HG03521 (cell line): Measurements from ENCODE around the gene NKX2-1.
"Not testable (repeated sequence)": the region's sequence is repeated elsewhere in the genome, so short reads cannot be mapped to it uniquely, and the experiment has no call there.

Experiments
- ATAC-seq: cut with Tn5 transposase; IDR thresholded peaks from one replicate; pipeline ENCODE4 v1.9.1; 2021; ENCODE audit warnings: mild to moderate bottlenecking, moderate library complexity; ENCODE audit not compliant: unreplicated experiment

NKX2-1 gene

DNA sequence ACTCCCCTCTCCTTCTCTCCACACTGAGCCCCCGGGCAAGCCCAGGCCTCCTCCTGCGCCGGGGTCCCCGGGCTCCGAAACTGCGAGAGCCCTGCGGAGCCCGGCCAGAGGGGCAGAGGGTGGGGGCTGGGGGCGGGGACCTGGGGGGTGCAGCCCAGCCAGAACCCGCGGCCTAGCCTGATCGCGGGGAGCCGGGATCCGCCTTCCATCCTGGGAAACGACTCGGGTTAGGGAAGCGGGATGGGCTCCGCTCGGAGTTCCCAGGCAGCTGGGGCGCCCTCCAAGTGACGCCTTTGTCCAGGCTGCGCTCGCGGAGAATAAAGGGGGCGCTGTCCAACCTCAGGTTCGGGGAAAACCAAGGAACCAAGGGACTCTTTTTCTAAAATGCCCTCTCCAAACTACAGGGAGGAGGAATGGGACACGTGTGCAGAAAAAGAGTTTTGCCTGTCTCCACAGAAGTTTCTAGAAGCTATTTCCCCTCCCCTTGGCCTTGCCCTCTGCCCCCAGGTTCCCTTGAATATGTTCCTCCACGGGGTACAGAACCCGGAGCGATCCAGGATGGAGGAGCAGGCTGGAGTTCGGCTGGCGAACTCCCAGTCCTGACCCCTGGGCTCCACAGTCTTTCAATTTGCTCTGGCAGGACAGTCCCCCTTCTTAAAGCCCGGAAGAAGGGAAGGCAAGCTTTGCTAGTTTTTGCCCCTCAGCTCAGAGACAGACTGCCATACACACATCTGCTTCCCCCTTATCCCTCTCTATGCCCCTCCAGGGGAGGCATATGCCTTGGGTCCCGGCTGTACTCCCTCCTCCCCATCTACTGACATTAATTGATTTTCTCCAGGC is 13.9 kb downstream of the NKX2-1 start:
- no peak for ATAC-seq

DNA sequence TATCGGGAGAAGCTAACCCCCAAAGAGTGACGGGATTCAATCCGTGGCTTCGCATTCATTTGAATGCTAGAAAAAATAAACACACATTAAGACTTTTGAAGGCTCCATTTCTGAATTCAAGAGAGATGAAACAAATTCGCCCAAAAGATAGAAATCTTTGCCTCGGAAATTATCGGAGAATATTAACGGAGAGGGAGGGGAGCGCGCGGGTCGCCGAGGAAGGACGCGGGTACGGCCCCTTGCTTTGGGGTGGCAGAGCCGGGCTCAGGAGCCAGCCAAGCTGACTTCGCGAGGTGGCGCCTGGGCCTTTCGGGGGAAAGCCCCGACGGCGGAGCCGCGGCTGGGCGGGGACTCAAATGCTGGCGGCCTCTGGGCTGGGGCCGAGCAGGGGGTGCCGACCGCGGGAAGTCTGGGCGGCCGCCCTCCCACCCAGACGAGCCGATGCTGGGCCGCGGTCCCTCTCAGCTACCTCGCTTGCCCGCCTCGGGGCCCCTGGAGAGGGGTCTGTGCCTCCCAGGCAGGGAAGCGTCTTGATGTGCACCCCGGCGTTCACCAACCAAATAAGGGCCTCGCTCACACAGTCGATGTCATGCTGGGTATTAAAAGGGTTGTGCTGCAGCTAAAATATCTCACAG is 14.7 kb downstream of the NKX2-1 start:
- ATAC-seq, result no peak

DNA sequence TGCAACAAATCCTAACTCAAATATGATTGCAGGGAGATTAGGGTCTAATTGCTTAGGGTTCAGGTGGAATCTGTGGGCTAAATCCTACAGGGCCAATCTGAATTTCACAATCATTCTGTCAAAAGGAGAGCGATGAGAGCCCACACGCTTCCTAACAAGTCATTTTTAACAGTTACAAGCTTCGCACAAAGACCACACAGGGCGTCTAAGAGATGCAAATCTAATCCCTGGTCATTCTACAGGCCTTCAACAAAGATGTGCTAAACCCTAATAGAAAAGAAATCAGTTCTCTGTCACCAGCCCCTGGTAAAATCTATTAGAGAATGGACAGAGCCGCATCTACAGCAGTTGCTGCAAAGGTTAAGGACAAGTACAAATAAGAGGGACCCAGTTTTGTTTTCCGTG is 15.3 kb downstream of the NKX2-1 start:
- ATAC-seq, result no peak

DNA sequence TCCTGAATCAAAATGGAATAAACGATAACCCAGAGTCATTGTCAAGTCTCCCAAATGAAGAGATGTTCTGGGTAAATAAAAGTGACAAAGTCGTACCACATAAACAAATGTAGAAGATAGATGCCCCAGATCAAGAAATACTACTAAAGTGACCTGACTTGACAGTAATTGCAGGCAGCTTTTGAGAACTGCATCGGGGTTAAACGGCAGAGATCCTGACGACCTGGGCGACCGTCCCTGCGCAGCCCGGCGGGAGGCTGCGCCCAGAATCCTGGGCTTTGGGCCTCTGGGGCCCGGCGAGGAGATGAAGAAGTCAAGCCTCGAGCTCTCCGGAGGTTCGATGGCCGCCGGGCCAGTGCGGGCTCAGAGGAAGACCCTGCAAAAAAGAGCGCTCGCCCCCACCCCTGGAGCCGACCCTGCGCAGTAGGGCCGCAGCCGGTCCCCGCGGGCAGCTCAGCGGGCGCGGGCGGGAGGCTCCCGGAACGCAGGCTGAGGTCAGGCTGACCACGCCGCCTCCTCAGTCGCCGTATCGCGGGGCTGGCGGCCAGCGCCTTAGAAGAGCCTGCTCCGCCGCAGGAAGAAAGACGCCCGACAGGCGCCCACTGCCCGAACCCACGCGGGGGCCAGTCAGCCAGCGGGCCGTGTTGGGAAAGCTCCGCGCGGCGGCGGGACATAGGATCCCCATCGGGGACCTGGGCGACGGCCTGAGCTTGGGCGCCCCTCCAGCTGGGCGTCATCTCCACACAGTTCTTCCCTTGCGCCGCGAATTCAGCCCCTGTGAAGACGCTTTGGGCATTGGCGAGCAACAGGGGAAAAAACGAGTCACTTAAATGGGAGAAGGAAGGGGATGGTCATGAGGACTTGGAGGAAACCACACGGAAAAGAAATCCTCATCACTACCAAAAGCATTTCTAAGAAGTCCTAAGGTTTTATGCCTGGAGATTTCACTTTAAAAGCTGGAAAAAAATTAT is 16.0 kb downstream of the NKX2-1 start:
- no peak for ATAC-seq

DNA sequence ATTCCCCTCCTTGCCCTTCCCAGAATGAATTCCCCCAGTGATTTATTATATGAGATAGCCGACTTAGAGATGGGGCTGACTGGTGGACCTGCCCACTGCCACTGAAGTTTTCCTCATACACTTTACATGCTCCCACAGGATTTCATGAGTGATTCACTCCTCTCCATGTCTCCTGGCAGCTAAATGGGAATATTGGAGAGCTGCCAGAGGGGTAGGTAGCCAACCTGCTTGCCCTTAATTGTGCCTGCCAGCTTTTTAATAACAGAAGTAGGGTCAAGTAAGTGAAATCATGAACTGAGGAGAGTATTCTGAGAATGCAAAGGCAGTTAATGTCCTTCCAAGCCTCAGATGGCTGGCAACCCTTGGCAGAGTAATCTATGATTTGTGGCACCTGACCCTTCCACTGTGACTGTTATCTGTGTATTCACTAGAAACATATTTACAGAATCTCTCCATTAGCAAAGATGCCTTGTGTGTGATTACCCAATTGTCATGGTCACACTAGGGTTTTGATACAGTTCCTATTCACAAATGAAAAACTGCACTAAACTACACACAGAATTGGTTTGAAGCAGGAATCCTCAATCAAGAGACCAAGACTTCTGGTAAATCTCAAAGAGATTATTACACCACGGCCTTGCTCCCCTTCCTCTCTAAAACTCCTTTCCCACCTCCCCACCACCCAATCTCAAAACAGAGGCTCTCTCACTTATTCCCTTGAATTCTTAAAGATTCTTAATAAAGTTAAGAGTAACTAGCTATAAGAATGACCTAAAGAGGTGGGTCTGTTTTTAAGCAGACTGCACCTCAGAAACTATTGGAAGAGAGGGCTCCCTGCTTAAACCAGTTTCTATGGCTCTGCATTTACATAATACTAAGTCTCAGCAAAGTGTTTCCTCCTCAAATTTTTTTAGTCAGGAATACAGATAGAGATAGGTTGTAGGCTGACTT is 17.2 kb downstream of the NKX2-1 start:
- no peak for ATAC-seq

DNA sequence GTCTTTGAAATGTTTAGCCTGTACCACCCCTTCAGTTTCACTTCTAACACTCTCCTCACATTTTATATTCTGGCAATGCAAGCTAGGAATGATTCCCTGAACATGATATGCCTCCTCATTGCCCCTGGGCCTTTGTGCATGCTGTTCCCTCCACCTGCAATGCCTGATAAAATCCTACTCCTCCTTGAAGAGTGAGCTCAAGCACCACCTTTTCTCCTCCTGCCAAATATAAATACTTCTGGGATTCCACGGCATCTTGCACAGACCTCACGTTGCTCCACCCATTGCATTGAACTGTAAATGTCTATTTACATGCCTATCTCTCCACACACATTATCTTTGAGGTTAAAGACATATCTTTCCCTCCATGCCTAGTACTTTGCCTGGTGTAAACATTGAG is 21.1 kb downstream of the NKX2-1 start:
- ATAC-seq, result no peak

DNA sequence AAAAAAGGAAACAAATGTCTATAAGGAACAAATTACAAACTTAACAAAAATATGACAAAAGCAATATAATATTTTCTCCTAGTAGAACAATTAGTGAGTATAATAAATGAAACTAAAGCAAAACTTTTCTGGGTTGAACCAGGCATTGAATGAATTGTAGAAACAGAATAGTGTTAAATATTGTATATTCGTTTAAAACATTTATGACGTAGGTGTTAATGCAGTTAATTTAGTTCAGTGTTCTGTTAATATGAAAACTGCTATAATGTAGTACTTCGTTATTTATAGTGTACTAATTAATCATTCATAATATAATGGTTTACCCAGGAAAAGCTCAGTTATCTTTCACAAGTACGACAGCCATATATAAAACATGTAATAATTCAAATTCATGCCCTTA is 23.7 kb downstream of the NKX2-1 start:
- ATAC-seq, result no peak

DNA sequence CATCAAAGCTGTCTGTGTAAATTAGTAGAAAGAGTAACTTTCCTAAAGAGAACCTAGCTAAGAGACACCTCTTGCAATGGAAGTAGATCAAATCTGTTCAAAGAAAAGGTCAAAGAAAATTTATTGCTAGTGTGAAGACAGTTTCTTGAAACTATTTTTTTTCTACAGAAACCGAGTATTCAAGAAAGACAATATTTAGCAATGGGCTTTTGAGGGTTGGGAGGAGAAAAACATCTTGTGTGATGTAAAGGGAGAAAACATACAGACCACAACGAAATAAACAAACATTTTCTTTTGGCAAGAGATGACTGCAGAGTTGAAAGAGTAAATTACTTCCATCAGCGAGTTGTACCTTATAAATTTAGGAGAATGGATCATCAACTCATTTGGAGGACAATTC is 24.4 kb downstream of the NKX2-1 start:
- ATAC-seq, result no peak

DNA sequence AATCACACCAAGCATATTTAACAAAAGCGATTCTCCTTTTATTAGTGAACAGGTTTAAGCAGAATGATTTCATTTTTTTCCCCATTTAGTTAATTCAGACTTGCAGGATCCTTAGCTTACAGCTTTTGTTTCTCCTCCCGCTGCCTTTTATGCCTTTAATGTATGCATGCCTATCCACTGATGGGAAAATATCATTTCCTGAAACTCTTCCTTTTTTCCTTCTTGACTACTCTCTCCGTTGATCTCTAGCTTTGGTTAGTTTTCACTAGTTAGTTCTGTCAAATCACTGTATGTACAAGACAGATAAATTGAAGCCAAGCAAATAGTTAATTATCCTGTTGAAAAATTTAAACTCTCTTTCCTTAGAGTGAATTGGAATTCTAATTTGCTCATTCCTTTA is 26.3 kb downstream of the NKX2-1 start:
- no peak for ATAC-seq

DNA sequence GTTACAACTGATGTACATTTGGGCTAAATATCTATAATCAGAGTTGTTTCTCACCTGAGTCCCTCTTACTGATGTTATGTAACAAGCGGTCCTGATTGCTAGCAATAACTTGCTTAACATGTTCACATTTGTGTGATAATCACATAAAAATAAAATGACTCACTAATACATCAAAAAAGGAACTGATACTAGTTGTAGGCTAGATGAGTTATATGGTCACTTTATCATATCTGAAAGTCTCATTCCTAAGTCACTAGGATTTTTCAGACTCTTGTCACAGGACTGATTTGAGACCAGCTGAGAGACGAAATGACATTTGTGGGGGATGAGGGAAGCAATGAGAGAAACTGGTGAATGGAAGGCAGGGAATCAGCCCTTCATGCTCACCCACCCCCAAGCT is 34.3 kb downstream of the NKX2-1 start:
- no peak for ATAC-seq

DNA sequence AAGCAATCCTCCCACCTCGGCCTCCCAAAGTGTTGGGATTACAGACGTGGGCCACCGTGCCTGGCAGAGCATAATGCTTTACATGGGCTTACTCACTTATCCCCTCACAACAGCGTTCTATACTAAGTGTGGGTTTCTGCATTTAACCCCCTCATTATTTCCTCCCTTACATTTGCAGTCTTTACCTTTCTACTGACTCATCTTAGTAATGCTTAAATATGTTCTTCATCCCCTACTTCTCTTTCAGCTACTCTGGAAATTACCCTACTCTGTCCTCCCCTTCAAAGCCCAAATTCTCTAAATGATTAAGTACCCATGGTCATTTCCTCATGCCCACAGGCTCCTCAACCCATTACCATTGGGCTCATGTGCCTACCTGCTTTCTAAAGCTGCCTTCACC is 40.7 kb downstream of the NKX2-1 start:
- no peak for ATAC-seq

DNA sequence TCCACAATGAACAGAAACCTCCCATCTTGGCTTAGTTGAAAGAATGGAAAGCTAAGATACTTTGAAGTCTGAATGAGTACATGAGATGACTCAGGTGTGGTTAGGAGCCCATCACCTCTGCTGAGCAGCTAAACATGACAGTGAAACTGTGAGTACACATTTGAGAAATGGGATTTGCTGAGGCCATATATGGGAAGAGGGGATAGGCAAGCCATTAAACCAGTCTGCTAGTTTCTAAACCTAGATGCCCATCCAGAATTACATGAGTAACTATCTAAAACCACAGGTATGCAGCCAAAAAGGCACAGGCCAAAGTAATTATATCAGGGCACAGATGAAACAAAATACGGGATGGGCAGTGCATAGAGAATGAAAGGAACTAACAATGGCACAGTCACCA is 41.2 kb downstream of the NKX2-1 start:
- ATAC-seq, result no peak

DNA sequence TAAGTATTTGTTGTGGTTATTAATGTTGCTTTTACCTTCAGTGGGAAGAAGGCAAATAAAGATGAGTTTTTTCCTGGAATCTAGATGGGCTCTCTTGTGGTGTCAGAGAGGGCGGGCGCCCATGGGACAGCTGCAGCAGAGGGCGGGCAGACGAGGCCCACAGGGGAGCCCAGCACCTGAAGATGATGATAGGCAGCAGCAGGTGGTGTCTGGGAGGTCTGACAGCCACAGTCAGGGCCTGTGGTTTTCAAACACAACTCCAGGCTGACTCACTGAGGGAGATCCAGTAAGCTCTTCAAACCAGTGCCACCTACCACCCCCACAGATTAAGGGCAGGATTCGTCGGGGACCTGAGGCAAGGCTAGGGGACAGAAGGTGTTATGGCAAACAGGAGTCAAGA is 42.8 kb downstream of the NKX2-1 start:
- no peak for ATAC-seq

DNA sequence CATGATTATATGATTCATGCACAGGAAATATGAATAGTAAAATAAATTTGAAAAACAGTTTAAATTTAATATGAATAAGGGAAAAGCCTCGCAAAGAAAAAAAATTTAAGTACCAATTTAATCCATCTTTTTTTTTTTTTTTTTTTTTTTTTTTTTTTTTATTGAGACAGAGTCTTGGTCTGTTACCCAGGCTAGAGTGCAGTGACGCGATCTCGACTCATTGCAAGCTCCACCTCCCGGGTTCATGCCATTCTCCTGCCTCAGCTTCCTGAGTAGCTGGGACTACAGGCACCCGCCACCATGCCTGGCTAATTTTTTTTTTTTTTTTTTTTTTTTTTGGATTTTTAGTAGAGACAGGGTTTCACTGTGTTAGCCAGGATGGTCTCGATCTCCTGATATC is 44.0 kb downstream of the NKX2-1 start:
- ATAC-seq, result not testable (repeated sequence)

DNA sequence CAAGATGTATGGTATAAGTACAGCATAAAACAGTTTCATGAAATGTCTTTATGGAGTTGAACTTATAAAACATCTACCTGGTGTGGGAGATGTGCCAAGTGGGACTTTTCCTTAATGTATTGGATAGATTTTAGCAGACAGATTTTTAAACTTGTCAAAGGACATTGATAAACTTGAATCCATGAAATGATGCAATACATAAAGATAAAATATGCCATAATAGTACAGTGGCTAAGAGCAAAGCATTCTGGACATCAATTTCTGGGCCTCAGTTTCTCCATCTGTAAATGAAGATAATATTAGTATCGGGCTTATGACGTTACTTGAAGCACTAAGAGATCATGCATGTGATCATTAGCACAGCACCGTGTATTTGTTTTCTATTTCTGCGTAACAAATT is 45.4 kb downstream of the NKX2-1 start:
- no peak for ATAC-seq

DNA sequence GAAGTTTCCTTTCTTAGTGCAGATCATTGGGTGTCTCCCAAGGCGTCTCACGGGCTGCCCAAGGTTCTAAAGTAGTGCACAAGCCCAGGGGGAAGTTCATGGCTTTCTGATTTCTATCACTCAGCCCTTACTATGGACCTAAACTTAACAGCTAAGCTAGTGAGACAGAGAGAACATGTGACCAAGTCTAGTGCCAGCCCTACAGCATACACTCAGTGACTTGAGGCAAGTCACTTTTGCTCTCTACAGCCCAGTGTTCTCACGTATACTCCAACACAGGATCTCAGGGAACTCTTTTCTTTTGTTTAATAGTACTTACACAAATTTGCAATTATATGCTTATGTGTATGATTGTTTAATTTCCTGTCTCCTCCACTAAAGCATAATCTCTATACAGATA is 48.6 kb downstream of the NKX2-1 start:
- ATAC-seq, result no peak

DNA sequence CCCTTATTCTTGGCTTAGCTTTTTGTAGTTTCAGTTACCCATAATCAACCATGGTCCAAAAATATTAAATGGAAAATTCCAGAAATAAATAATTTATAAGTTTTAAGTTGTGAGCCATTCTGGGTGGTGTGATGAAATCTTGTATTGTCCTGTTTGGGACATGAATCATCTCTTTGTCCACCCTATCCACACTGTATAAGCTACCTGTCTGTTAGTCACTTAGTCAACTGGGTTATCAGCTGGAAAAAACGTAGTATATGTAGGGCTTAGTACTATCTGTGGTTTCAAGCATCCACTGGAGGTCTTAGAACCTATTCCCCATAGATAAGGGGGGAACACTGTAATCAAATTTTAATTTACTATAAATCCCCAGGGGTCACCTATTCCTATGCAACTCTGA is 52.7 kb downstream of the NKX2-1 start:
- ATAC-seq, result no peak
